MM.1S (cell line): ENCODE measurements around the gene TAF5L.

ENCODE experiments used
- EZH2 ChIP-seq: fragments of 300-600 bp; sonication (generic); optimal IDR thresholded peaks from 2 replicates; pipeline ENCODE3; 2017; ENCODE audit warnings: low read depth, mild to moderate bottlenecking, antibody characterized with exemption, low read length, mixed read lengths
- EZH2phosphoT487 ChIP-seq: fragments of 300-600 bp; sonication (generic); IDR thresholded peaks from 2 replicates; pipeline ENCODE4 v1.6.1; 2018; ENCODE audit warnings: antibody characterized with exemption, low read length
- TF ChIP-seq, protein P1 (sequence below): fragments of 300-600 bp; sonication (generic); IDR thresholded peaks from 2 replicates; pipeline ENCODE4 v1.5.1; 2016; ENCODE audit warnings: antibody characterized with exemption, low read length, mixed read lengths

DNA sequence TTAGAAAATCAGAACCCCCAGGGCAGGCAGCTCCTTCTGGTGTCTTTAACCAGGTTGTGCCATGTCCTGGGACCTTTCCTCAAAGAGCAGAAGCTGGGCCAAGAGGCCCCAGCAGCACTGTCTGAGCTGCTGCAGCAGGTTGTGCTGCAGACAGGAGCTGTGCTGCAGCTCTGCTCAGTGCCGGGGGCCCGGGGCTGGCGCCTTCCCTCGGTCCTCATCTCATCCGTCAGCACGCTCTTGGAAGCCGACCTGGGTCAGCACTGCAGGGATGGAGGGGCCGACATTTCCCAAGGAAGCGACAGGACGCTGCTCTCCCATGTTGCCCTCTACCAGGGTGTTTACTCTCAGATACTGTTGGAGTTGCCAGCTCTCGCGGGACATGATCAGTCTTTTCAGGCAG, 11.8 kb upstream of the TAF5L start:
- TF ChIP-seq, protein P1, sequence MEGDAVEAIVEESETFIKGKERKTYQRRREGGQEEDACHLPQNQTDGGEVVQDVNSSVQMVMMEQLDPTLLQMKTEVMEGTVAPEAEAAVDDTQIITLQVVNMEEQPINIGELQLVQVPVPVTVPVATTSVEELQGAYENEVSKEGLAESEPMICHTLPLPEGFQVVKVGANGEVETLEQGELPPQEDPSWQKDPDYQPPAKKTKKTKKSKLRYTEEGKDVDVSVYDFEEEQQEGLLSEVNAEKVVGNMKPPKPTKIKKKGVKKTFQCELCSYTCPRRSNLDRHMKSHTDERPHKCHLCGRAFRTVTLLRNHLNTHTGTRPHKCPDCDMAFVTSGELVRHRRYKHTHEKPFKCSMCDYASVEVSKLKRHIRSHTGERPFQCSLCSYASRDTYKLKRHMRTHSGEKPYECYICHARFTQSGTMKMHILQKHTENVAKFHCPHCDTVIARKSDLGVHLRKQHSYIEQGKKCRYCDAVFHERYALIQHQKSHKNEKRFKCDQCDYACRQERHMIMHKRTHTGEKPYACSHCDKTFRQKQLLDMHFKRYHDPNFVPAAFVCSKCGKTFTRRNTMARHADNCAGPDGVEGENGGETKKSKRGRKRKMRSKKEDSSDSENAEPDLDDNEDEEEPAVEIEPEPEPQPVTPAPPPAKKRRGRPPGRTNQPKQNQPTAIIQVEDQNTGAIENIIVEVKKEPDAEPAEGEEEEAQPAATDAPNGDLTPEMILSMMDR, result no peak
- TF ChIP-seq EZH2 (no peak), EZH2phosphoT487 (no peak)
